NCI-H2227 (cell line): ENCODE data around the gene PRRX2.
"Not testable (repeated sequence)": the region's sequence is repeated elsewhere in the genome, so short reads cannot be mapped to it uniquely, and the experiment has no call there.

Experiments used
- DNase-seq: peaks from one replicate; lab custom pipeline; 2025; ENCODE audit not compliant: unreplicated experiment; lab: John Stamatoyannopoulos, UW

Gene PRRX2

DNA sequence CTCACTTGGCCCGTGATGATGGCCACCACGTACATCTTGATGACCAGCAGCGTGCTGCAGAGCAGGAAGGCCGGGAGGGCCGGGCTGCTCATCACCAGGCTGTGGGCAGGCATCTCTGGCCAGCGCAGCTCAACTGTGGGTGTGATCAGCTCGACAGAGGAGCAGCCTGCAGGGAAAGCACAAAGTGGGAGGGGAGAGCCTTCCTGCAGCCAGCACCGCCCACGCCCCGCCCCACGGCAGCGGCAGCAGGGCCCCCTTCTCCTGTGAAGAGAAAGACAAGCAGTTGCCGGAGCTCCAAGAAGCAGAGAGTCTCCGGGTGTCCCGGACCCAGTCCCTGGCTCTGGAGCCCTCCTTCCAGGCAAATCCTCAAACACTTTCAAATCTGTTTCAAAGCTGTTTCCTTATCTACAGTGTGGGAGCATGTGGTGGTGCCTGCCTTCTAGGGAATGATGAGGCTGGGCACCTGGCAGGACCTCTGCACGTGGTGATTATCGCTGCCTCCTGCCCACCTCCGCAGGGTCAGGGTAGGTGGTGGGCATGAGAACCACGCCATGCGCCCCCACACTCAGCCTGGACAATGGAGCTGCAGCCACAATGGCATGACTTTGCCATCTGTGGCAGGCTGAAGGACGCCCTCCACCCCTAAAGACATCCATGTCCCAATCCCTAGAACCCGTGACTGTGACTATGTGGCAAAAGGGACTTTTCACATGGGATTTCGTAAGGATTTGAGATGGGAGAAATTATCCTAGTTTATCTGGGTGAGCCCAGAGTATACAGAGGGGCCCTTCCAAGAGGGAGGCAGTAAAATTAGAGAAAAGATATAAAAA lies 87.7 kb downstream of the PRRX2 start, which contains the start of gene PTGES:
TSS of gene PTGES (minus strand) at position 143 of the 830 bp plus-strand sequence. CDS start at position 113, 30 bp downstream.
- peak; percentile 83 for DNase-seq

- DNase-seq, result no peak
These were observed 89.7 kb downstream of the PRRX2 start for GRCh38 chr9:129755151-129755550.

DNA sequence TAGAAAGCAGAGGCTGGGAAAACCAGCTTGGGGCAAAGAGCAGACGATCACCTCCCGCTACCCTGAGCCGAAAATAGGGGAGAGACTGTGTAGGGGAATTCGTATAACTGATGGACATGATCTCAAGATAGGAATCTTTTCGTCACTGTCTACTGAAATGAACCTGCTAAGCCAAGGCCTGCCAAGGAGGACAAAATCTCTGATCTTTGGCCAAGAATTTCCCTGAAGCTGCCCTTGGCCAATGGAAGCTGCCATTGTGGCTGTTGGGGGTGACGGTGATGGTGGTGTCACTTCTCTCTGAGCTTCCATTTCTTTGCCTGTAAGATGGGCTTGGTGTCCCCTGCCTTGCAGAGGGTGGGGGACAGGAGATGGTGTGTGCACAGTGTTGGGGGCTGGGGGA lies 90.7 kb downstream of the PRRX2 start:
- no peak for DNase-seq

- no peak for DNase-seq
These were observed 91.6 kb downstream of the PRRX2 start for GRCh38 chr9:129757045-129757444.

- DNase-seq, result no peak
These were observed 93.9 kb downstream of the PRRX2 start for GRCh38 chr9:129759319-129759718.

DNA sequence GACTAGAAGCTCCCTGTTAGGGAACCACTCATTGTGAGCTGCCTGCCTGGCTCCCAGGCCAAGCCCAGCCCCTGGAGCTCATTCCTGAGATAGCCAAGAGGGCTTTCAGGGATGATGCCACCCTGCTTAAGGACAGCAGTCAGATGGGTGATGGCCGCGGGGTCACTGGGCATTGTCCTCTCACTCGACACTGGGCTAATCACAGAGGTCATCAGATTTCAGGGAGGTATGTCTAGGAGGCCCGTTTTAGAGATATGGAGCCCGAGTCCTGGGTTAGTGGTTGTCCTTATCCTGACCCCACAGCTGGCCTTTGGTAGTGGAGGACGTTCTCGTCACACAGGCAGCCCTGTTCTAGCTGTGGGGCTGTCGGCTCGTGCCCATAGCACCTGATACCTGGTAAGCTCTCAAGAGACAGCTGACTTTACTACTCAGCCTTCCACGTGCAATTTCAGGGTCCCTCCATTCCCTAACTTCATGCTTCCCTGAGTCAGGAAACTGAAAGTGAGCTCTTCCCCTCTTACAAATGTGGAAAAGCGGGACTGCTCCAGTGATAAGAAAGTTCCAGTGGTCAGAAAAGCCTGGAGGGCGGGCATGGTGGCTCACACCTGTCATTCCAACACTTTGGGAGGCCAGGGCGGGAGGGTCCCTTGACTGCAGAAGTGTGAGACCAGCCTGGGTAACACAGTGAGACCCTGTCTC lies 94.5 kb downstream of the PRRX2 start:
- DNase-seq, result no peak

GRCh38 chr9:129760784-129761183 lies 95.3 kb downstream of the PRRX2 start:
- not testable (repeated sequence) for DNase-seq

GRCh38 chr9:129761293-129761900 lies 96.0 kb downstream of the PRRX2 start:
- no peak for DNase-seq

- no peak for DNase-seq
These were observed 96.5 kb downstream of the PRRX2 start for GRCh38 chr9:129761901-129762369.

- not testable (repeated sequence) for DNase-seq
These were observed 97.0 kb downstream of the PRRX2 start for GRCh38 chr9:129762370-129762984.

DNA sequence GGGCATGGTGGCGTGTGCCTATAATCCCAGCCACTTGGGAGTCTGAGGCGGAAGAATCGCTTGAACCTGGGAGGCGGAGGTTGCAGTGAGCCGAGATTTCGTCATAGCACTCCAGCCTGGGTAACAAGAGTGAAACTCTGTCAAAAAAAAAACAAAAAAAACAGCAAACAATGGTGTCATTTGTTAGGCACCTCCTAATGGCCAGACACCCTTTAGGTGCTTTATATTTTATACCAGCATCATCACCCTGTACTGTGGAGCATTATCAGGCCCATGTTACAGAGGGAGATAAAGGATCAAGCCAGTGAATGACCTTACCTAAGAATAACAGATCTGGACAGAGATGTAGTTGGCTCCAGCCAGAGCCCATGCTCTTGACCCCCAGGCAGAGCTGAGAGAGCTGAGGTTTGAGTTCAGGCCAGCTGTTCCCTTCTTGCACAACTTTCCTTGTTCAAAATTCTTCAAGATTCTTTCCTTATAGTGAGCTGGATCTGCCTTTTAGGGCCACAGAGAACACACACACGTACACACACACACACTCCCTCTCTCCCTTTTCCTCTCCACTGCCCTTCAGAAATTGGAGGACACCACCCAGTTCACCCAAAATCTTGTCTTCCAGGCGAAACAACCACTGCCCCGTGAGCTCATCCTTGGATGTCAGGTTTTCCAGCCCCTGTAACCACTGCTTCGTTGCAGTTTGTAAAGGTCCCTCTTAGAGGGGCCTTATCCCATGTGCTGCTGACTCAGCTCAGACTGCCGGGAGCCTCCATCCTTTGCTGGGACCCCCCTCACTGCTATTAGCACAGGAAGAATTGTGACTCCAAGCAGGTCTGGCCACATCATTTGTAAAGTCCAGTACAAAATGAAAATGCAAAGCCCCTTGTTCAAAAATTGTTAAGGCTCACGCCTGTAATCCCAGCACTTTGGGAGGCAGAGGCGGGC lies 97.8 kb downstream of the PRRX2 start:
- DNase-seq, result no peak

GRCh38 chr9:129765764-129766317 lies 100.4 kb downstream of the PRRX2 start:
- DNase-seq, result no peak

DNA sequence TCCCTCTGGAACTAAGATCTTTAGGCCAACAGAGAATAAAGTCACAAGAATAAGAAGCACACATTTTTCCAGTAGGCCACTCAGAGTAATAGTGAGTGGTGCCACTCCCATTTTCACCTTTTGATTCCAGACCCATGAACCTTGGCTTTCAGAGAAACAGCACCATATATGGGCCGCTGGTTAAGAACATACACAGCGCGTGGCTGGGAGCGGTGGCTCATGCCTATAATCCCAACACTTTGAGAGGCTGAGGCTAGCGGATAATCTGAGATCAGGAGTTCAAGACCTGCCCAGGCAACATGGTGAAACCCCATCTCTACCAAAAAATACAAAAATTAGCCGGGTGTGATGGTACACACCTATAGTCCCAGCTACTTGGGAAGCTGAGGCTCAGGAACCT lies 103.0 kb downstream of the PRRX2 start:
- no peak for DNase-seq

DNA sequence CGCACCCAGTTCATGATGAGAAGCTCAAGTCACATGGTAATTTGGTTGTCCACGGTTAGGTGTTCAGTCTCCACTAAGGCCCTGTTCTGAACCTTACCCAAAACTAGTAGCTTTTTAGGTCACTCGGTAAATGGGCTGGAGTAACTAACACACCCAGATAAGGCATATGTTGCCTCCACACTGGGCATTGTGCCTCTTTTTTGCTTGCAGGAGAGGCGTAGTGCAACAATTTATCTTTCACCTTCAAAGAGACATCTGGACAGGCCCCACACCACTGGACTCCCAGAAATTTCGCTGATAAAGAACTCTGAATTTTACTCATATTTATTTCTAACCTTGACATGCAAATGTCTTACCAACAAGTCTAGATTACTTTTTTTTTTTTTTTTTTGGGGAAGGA lies 104.2 kb downstream of the PRRX2 start:
- no peak for DNase-seq

DNA sequence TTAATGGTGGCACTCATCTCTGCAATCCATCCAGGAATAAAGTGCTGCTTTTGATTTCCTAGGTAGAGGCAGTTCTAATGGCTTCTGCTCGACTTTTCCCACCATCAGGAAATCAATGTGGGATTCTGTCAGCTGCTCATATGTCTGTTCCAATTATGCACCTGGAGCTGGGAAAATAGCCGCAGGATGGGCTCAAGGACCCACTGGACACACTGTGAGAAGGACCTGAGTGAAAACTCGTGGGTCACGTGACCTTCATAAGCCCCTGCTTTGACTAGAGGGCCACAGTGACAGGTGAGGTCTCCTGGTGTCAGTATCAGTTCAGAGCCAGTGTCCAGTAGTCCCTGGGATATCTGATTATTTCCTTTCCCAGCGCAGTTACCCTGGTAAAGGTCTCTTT lies 105.3 kb downstream of the PRRX2 start:
- DNase-seq, result no peak
